Measurements from ENCODE around the gene AREG.

The AREG gene

GRCh38 chr4:74455361-74456055 lies 10.6 kb downstream of the AREG start:
- no peak for DNase-seq (ENCODE audit: low read depth)
- TF ChIP-seq, protein P1, sequence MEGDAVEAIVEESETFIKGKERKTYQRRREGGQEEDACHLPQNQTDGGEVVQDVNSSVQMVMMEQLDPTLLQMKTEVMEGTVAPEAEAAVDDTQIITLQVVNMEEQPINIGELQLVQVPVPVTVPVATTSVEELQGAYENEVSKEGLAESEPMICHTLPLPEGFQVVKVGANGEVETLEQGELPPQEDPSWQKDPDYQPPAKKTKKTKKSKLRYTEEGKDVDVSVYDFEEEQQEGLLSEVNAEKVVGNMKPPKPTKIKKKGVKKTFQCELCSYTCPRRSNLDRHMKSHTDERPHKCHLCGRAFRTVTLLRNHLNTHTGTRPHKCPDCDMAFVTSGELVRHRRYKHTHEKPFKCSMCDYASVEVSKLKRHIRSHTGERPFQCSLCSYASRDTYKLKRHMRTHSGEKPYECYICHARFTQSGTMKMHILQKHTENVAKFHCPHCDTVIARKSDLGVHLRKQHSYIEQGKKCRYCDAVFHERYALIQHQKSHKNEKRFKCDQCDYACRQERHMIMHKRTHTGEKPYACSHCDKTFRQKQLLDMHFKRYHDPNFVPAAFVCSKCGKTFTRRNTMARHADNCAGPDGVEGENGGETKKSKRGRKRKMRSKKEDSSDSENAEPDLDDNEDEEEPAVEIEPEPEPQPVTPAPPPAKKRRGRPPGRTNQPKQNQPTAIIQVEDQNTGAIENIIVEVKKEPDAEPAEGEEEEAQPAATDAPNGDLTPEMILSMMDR (IDR thresholded peaks at IDR 0.05; ENCODE audit: control insufficient read depth, insufficient read depth, low read depth, low read length, missing control alignments) = no peak
- no peak overlapping the region for H3K4me3 ChIP-seq (ENCODE audit: control insufficient read depth, low read depth, low read length)

DNA sequence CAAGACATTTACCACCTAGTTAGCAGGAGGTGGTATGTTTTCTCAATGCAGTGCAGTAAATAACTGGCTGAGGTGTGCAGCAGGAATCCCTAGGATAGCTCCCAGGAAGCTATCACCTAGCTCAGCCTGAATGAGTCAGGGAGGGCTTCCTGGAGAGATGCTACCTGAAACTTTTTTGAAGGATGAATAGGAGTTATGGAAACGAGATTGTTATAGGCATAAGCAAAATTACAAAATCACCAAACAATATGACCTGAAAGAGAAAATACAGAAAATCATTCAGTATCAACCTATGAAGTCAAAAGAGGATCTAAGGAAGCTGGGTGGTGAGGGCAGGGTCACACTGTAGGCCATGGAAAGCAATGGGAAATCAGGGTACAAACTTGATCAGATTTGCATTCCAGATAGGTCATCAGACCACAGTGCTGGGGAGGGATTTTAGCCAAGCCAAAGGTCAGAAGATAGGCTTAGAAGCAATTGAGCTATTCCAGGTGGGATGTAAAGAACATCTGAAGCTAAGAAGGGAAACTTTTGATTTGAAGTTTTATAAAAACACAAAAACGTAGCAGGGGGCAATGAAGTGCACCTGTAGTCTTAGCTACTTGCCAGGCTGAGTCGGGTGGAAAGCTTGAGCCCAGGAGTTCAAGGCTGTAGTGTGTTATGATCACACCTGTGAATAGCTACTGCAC lies 11.3 kb downstream of the AREG start:
- no peak for DNase-seq (ENCODE audit: low read depth)
- TF ChIP-seq, protein P1 (IDR thresholded peaks at IDR 0.05; ENCODE audit: control insufficient read depth, insufficient read depth, low read depth, low read length, missing control alignments) = no peak
- no peak overlapping the region for H3K4me3 ChIP-seq (ENCODE audit: control insufficient read depth, low read depth, low read length)

- no peak for DNase-seq (ENCODE audit: low read depth)
- TF ChIP-seq, protein P1 (IDR thresholded peaks at IDR 0.05; ENCODE audit: control insufficient read depth, insufficient read depth, low read depth, low read length, missing control alignments) = no peak
- H3K4me3 ChIP-seq (ENCODE audit: control insufficient read depth, low read depth, low read length) = no peak overlapping the region
Observed at GRCh38 chr4:74456849-74457395, 12.0 kb downstream of the AREG start.

DNA sequence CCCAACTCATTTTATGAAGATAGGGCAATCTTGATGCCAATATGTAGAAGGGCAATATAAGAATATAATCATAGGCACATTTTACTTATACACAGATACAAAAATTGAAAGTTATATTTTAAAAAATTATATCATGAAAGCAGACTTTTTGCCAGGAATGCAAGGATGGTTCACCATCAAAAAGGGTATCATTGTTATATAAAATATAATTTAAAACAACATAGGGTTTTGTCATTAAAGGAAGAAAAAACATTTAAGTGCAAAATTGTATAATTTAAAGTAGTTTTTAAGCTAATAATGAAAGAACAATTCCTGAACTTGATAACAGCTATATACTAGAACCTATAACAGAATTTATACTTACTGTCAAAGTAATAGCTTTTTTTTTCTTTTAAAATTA lies 15.9 kb downstream of the AREG start:
- DNase-seq (ENCODE audit: low read depth) = no peak
- H3K4me3 ChIP-seq (ENCODE audit: control insufficient read depth, low read depth, low read length) = no peak overlapping the region
- TF ChIP-seq, protein P1 (IDR thresholded peaks at IDR 0.05; ENCODE audit: control insufficient read depth, insufficient read depth, low read depth, low read length, missing control alignments) = no peak

DNA sequence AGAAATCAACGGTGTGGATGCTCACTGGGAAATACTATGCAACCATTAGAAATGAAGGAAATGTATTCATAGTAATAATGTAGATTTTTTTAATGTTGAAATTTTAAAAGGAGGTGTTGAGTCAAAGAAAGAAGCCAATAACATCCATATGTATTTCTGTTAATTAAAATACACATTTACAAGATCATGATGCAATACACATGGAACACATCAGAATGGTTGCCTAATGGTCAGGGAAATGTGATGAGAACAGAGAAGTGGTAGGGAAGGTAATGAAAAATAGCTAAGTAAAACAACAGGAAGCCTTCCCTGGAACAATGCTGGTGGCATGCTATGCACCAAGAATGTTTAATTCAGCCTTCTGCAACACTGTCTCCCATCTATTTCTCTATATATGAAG lies 18.2 kb downstream of the AREG start:
- no peak for DNase-seq (ENCODE audit: low read depth)
- no peak overlapping the region for H3K4me3 ChIP-seq (ENCODE audit: control insufficient read depth, low read depth, low read length)
- TF ChIP-seq, protein P1 (IDR thresholded peaks at IDR 0.05; ENCODE audit: control insufficient read depth, insufficient read depth, low read depth, low read length, missing control alignments) = no peak

DNA sequence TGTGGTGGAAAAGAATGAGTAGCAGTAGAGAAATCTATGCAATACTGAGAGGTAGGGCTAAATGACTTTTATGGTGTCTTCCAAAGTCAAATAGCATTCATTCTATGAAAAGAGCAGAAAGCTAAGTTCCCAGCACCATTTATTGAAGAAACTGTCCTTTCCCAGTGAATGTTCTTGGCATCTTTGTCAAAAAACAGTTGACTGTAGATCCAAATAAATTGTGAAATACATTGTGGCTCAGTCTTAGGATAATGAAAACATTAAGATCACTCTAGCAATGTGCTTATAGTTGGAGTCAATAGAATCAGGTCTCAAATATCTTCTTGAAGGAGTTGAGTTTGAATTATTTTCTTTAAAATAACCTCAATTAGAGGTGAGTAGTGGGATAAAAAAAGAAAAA lies 19.4 kb downstream of the AREG start:
- no peak overlapping the region for H3K4me3 ChIP-seq (ENCODE audit: control insufficient read depth, low read depth, low read length)
- no peak for DNase-seq (ENCODE audit: low read depth)
- TF ChIP-seq, protein P1 (IDR thresholded peaks at IDR 0.05; ENCODE audit: control insufficient read depth, insufficient read depth, low read depth, low read length, missing control alignments) = no peak

Measured in AG09309 (cell line).